Suppressor macrophage treated with lipopolysaccharide for 1 hour (primary cell): ENCODE data around the gene FOXP1.
A peak's percentile ranks its signal among the peaks of the same experiment; 100 is the strongest.

Source experiments
- DNase-seq, 3 donors: peaks; one replicate each; pipeline ENCODE4 v3.0.0-alpha.2; 2020 to 2022

Gene FOXP1

DNA sequence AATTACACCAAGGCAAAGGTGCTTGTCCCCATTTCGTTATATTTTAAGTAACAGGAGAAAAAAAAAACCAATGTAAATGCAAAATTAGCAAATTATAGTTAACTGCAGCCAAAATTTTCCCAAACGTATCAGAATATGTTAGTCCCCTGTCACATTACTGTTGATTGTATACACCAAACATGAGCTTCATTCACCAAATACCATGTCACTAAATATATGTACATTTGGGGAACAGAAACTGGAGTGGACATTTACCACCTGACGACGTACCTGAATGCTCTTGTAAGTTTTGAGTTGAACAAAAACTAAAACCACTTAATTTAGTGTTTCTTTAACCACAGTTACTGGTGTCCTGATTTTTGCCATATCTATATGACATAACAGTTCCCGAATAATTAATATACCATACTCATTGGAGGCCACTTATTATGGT is 3.3 kb upstream of the FOXP1 start:
- DNase-seq, result no peak

DNA sequence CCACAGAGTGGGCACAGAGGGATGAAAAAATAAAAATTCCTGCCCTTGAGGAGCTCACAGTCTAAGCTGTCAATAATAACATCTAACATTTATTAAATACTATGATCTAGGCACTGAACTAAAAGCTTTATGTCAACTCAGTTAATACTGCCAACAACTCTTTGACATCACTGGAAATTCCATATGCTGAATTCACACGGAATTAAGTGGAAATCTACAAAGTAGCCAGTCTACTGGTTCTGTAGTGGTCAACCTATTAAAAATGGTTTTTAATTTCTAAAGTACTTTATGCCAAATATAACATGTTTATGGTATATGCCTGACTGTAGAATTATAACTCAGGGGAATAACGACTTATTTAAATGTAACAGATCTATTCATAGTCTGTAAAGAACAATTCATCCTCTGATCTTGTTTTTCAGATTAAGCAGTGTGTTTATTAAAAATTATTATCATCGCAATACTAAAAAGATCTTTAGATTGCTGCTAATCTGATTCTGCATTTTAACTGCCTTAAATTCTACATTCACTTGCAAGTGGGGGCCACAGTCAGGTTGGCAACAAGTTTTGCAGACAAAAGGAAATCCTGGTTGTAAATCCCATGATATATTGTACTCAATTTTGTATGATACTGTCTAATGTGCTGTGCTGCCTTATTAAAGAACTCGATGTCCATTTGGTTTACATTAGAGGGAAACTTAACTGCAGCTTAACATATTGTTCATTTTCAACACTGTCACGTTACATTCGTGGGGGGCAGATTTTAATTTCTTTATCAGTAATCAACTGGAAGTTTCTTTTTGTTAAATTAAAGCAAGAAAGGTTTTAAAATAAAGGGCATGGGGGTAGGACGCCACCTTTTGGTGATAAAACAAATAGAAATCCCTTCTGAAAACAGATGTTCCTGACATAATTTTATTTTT is 2.6 kb upstream of the FOXP1 start:
- peak; percentile 51 to 76 (median 66) for DNase-seq

DNA sequence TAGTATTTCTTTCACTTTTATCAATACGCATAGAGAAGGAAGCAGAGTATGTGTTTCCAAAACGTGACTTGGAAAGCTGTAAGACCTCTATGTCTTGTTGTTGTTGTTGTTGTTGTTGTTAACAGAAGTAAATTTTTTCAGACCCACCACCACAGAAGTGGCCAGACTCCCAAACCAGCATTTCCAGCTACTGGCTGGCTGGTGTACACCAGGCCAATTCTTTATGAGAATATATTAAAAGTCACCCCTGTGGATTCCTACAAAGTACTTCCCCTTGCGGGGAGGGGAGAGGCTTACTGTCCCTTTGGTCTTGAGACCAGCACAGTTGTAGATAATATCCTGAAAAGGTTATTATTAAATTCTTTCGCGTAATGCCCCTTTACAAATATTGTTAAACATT is 1.6 kb upstream of the FOXP1 start:
- DNase-seq, result peak; percentile 52 to 75 (median 62)

DNA sequence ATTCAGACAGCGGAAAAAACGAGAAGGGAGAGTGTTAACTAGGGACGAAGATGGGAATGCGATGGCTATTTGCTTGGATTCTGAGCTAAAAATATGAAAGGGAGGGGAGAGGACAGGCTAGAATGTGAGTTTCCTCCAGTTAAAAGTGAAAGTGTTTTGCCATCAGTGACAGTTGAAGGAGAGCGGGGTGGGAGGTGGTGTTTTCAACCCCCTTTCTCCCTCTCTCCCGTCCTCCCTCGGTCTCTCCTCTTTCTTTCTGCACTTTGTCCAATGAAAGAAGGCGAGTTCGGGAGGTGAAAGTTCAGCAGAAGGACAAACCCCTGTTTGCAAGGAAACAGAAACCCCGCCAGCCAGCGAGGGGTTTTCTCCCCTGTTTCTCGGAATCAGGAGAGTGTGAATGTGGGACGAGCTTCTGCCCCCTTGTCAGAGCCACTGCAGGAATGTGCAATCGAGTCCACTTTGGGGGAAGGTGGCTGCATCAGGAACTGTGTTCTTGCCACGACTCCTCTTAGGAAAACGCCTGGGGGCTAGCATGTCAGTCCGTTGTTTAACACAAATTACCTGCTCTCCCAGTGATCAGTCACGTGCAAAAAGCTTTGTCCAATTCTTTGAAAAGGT is 975 bp upstream of the FOXP1 start:
- peak; percentile 52 to 89 (median 76) for DNase-seq

GRCh38 chr3:71582612-71583565 is 639 bp downstream of the FOXP1 start:
- peak; percentile 68 to 89 (median 69) for DNase-seq

DNA sequence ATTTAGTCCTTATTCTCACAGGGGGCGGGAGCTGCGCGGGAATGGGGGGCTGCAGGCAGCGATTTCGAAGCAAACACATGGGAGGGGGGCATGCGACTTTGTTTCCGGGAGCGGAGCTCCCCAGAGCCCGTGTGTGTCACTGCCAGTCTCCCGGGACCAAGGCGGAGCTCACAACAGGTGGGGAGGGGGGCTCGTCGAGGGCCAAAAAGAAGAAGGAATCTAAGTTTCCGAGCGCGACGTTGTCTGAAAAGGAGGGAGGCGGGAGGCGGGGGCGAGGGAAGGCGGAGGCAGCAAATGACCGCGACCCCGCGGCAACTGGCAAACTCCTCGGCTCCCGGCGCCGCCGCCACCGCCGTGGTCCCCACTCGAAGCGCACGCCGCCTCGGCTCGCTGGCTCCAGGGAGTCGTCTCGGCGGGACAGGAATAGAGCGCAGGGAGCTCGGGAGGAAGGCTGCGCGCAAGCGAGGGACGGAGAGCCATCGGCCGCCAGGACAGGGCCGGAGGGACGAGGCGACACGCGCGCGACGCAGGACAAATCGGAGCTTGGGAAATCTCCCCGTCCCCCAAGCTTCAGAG is 1.4 kb downstream of the FOXP1 start:
- DNase-seq, result peak; percentile 52 to 79 (median 58)

GRCh38 chr3:71581457-71582035 is 2.0 kb downstream of the FOXP1 start:
- peak; percentile 38 to 72 (median 58) for DNase-seq

DNA sequence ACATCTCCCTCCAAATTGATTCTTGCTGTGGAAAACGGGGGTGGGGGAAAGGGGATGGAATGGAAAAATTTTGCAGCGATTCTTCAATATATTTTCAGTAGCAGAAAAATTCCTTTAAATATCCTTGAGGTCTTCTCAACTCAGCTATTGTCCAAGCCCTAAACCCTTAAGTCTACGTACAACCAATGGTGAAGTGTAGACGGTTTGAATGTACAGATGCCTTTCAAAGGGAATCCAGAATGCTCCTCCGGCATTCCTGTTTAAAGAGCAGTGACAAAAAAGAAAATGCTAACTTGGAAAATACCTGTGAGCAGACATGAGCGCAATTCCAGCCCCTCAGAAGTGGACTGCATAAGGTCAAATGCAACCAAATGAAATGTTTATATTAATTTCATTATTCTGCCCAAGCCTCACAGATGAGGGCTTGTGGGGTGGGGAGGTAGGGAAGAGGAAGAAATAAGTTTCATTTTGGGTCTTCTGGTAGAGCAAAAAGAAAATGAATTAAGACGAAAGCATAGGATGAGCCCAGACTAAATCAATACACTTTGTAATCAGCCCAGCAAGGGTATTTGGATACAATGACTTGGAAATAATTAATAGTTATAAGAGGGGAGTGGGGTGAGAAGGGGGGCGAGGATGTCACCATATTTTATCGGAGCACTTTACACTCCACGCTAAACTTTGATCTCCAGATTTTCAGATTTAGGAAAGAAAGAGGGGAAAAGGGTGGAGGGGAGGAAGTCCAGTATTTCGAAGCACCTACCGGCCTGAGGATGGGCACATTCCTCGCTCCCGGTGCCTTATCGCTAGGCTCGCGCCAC is 2.7 kb downstream of the FOXP1 start:
- DNase-seq, result no peak

DNA sequence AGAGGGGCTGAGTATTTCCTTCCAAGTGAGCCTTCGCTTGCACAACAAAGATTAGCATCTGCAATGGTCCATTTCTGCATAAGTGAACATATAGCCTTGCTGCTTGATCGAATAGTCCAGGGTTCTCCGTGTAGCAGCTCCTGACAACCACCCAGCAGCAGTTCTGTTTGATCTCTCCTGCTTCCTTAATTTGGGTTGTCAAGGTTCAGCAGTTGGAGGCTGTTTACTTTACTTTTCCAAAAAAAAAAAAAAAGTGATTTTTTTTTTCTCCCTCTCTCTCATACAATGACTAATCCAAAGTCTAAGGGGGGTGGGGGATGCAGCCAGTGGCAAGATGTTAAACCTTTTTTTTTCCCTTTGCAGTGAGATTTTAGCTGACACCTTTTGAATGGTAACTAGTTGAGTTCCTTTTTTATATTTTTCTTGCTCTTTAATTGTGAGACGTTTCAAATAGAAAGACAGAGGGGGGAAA is 3.6 kb downstream of the FOXP1 start:
- DNase-seq, result peak; percentile 40 to 57 (median 42)

DNA sequence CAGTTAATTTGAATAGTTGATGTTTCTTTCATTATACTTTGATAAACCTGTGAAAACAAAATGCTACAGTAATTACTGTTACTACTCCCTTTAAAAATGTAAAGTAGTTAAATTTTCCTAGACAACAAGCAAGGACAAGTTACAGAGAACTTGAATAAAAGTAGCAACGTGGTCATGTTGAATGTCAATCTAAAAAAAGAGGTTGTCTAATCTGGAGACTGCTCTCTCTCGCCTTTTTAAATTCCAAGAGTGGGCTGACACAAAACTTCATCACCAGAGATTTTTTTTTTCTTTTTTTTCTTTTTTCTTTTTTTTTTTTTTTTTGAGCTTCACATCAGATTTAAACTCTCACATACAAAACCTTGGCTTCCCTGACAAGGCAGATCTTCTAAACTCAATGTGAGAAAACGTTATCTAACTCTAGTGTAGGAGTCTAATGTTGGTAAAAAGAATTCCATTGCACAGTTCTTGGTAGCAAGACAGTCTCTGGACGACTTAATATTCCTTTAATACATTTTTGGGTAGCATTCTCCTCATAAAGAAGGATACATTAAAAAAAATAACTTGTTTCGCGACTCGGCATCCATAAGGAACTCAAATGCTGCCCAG is 4.1 kb downstream of the FOXP1 start:
- no peak for DNase-seq

- peak in 2 of 3 donors; percentile 44 to 53 for DNase-seq
Observed at GRCh38 chr3:71578054-71578751, 5.3 kb downstream of the FOXP1 start.

- DNase-seq, result peak; percentile 23 to 43 (median 34)
Observed at GRCh38 chr3:71577011-71577410, 6.5 kb downstream of the FOXP1 start.

DNA sequence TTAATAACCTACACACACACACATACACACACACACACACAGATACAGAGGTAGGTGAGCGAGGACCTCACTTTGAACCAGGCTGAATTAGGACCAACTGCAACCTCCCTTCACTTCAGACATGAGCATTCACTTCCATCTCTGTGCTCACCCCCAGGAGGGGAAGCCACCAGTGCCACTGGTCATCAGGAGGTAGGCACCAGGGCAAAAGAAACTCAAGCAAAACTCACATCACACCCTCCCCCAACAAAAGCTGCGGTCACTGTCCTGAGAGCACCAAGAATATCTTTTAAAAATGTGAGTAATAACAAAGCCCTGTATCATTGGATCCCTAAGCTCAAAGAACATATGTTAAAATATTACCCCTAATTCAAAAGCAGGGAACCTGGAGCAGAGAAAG is 8.1 kb downstream of the FOXP1 start:
- no peak for DNase-seq

- DNase-seq, result no peak
Observed at GRCh38 chr3:71573181-71573580, 10.3 kb downstream of the FOXP1 start.

GRCh38 chr3:71570546-71570945 is 13.0 kb downstream of the FOXP1 start:
- DNase-seq, result no peak

- DNase-seq, result no peak
Observed at GRCh38 chr3:71568207-71568606, 15.3 kb downstream of the FOXP1 start.

- no peak for DNase-seq
Observed at GRCh38 chr3:71566776-71567175, 16.8 kb downstream of the FOXP1 start.

DNA sequence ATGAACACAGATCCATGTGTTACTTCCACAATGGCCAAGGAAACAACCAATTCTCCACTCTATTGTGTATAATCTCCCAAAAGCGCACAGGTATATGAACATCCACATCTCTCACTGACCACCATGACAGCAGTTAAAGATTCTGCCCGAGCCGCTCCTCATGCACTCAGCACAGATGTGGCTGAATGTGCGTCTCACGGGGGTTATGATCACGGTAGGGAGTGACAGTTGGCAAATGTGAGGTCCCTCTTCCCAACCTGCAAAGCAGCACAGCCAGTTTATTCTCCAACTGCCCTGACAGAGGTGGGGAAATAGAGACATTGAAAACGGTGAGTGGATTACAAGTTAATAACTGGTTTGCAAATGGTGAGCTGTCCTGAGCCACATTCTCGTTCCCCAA is 17.6 kb downstream of the FOXP1 start:
- DNase-seq, result no peak

DNA sequence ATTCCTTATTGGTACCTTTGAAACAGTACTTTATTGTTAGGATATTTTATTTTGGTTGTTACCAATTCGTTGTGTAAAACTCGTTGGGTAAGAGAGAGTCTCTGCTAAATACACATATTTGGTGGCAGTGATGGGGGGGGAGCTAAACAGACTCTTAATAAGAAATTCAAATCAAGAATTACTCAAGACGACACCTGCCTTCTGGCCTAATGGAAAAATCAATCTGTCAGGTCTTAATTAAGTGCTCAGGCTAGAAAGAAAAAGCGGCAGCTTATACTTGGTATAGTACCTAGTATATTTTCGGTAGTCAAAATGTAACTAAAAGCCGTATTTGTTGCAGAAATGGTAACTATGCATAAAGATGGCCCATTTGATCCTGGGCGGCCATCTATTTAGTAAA is 18.2 kb downstream of the FOXP1 start:
- no peak for DNase-seq

DNA sequence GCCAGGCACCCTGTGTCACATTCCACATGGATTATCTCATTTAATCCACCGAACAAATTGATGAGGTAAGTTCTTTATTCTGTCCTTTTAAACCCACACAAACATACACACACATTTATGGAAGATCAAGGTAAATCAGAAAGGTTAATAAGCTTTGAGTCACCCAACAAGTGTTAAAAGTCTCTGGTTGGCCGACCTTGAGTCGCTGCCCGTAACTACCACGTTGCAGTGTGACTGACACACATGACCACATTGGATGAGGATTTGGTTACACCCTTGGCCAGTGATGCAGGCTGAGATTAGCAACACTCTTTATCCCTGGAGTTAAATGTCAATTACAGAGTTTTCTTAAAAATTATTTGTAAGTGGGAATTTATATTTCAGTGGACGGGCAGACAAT is 19.2 kb downstream of the FOXP1 start:
- no peak for DNase-seq
